Endothelial cell of umbilical vein (primary cell): ENCODE results near the gene SNCB. TPM values are rescaled to one million over a fixed set of nuclear protein-coding genes. Genes with fewer than 3 reads are reported as not detected.
A peak's percentile ranks its signal among the peaks of the same experiment; 100 is the strongest.

Experiments used
- BruUV-seq: library from RNA; stranded (reverse); fragments of 400-500 nt; replicated peaks from 2 replicates; lab custom pipeline; 2021; lab: Mats Ljungman, UMichigan
- CTCF ChIA-PET: fragments of 300-600, 350-600 bp; sonication (Branson Sonifier 250); formaldehyde crosslinking; loops from one replicate; lab custom pipeline; 2021; ENCODE audit warnings: antibody characterized with exemption, inconsistent platforms; lab: Charles Lee
- POLR2A ChIA-PET: fragments of 300-600, 350-600 bp; sonication (Branson Sonifier 250); formaldehyde crosslinking; loops from one replicate; lab custom pipeline; 2021; ENCODE audit warnings: antibody characterized with exemption, inconsistent platforms; lab: Charles Lee
- DNase-seq: peaks from one replicate; pipeline ENCODE4 v3.0.0-alpha.2; 2011; ENCODE audit warnings: low read depth, low spot score
- FAIRE-seq: peaks from 2 replicates; lab custom pipeline; 2011; peaks lifted over from hg19 to GRCh38; lab: Jason Lieb, UNC
- H2AFZ ChIP-seq: 2 replicates; pipeline ENCODE4 v1.6.0; 2012; ENCODE audit warnings: low read depth, low read length, control low read depth, inconsistent platforms
- H3K27ac ChIP-seq: 2 replicates; pipeline ENCODE4 v1.5.1; 2011; ENCODE audit warnings: low read depth, mild to moderate bottlenecking, control low read depth, low read length, moderate library complexity; ENCODE audit not compliant: insufficient read depth
- H3K27me3 ChIP-seq, 2 experiments: 2 replicates each; pipeline versions ENCODE4 v1.6.0 to v1.6.1; 2011; ENCODE audit warnings: low read length in 2 of 2, mixed read lengths in 1 of 2; ENCODE audit not compliant: control insufficient read depth in 2 of 2, insufficient read depth in 2 of 2
- H3K36me3 ChIP-seq, 2 experiments: 2 replicates in 1 of 2; 3 replicates in 1 of 2; pipeline ENCODE4 v1.5.1; 2011; ENCODE audit warnings: low read length in 2 of 2, mild to moderate bottlenecking in 1 of 2, moderate library complexity in 1 of 2; ENCODE audit not compliant: control insufficient read depth in 2 of 2, insufficient read depth in 2 of 2; ENCODE audit errors: extremely low read depth in 1 of 2
- H3K4me1 ChIP-seq: 3 replicates; pipeline ENCODE4 v1.5.1; 2011; ENCODE audit warnings: mild to moderate bottlenecking, low read length; ENCODE audit not compliant: control insufficient read depth, insufficient read depth; ENCODE audit errors: extremely low read depth
- H3K4me2 ChIP-seq: 2 replicates; pipeline ENCODE4 v1.6.1; 2011; ENCODE audit warnings: low read length, control low read depth, mixed read lengths; ENCODE audit not compliant: insufficient read depth
- H3K4me3 ChIP-seq, 3 experiments: fragments of 200-600 bp in 1 of 3; sonication (generic), shearing (Covaris generic) in 1 of 3; replicated peaks in 1 of 3; 2 replicates each; pipeline ENCODE4 v1.5.1; 2011 to 2016; ENCODE audit warnings: control low read depth in 3 of 3, low read length in 3 of 3, mild to moderate bottlenecking in 2 of 3, inconsistent platforms in 1 of 3, low read depth in 1 of 3, moderate library complexity in 1 of 3; ENCODE audit not compliant: insufficient read depth in 1 of 3
- H3K79me2 ChIP-seq: 2 replicates; pipeline ENCODE4 v1.6.0; 2012; ENCODE audit warnings: low read length, inconsistent platforms; ENCODE audit not compliant: control insufficient read depth, insufficient read depth
- H3K9ac ChIP-seq: replicated peaks from 2 replicates; pipeline ENCODE3; 2011; ENCODE audit warnings: low read length, control low read depth; ENCODE audit not compliant: insufficient read depth; ENCODE audit errors: extremely low read depth
- H3K9me1 ChIP-seq: replicated peaks from 3 replicates; pipeline ENCODE4 v1.6.0; 2011; ENCODE audit warnings: mild to moderate bottlenecking, low read length; ENCODE audit not compliant: control insufficient read depth, insufficient read depth; ENCODE audit errors: extremely low read depth
- H3K9me3 ChIP-seq: replicated peaks from 2 replicates; pipeline ENCODE4 v1.5.1; 2012; ENCODE audit warnings: low read length, inconsistent platforms; ENCODE audit not compliant: control insufficient read depth, insufficient read depth
- H4K20me1 ChIP-seq: replicated peaks from 2 replicates; pipeline ENCODE3; 2011; ENCODE audit warnings: mild to moderate bottlenecking, low read length; ENCODE audit not compliant: control insufficient read depth, insufficient read depth; ENCODE audit errors: extremely low read depth
- CTCF ChIP-seq, 2 donors: IDR thresholded peaks; 1 replicate in 1 of 2; 2 replicates in 1 of 2; pipeline ENCODE4 v1.5.1; 2011; ENCODE audit warnings: low read length in 2 of 2, mild to moderate bottlenecking in 2 of 2, moderate library complexity in 2 of 2, control low read depth in 1 of 2, inconsistent platforms in 1 of 2, low read depth in 1 of 2; ENCODE audit not compliant: insufficient read depth in 1 of 2; ENCODE audit errors: extremely low read depth in 1 of 2
- EZH2 ChIP-seq: IDR thresholded peaks from 2 replicates; pipeline ENCODE4 v1.6.1; 2012; ENCODE audit warnings: borderline replicate concordance, low read depth, mild to moderate bottlenecking, moderate library complexity, low read length, inconsistent platforms; ENCODE audit not compliant: severe bottlenecking
- FOS ChIP-seq: IDR thresholded peaks from 2 replicates; pipeline ENCODE4 v1.6.1; 2011; ENCODE audit warnings: mild to moderate bottlenecking, low read length, moderate library complexity, borderline replicate concordance; ENCODE audit not compliant: insufficient read depth
- MYC ChIP-seq: IDR thresholded peaks from one replicate; pipeline ENCODE4 v1.6.1; 2011; ENCODE audit warnings: mild to moderate bottlenecking, low read depth, low read length
- POLR2A ChIP-seq: IDR thresholded peaks from 2 replicates; pipeline ENCODE4 v1.6.1; 2012; ENCODE audit warnings: low read depth, mild to moderate bottlenecking, control low read depth, low read length
- dilution Hi-C: fragments of 300-500 bp; cut with MboI; formaldehyde crosslinking; loops from one replicate; pipeline ENCODE4 v1.15.0; 2019; ENCODE audit warnings: low sequenced_read_pairs; ENCODE audit not compliant: extremely low pct_ligation_motif_present
- intact Hi-C: fragments of 100-400 bp; cut with micrococcal nuclease; formaldehyde crosslinking; loops from one replicate; pipeline ENCODE4 v1.10.0; 2022
- polyA plus RNA-seq, 4 experiments: library from polyadenylated mRNA; depleted of rRNA in 3 of 4; stranded (reverse) in 3 of 4; unstranded in 1 of 4; fragments of >200 nt; gene quantifications; 2 replicates each; pipeline versions ENCODE4 v1.2.1 to v1.2.3, GENCODE V29; 2011 to 2012; ENCODE audit warnings: missing spikeins in 1 of 4
- total RNA-seq: library from RNA; stranded (reverse); gene quantifications from 2 replicates; pipeline ENCODE4 v1.2.3, GENCODE V29; 2021

SNCB gene
- total and polyA plus RNA-seq, 2 donors (not counting 3 experiments of a cell fraction or from before 2014, with no cell fraction given): 0.08 TPM; not detected in 1

GRCh38 chr5:176609724-176610434, 20.5 kb downstream of the SNCB start, which contains the start of gene GPRIN1:
Gene GPRIN1, minus strand, starts transcription at chr5:176610156. Its CDS starts 10,322 bp downstream, at chr5:176599834.
- Histone ChIP-seq H3K36me3 (no peaks in the 10 kb centered on the region), H3K9me1 (no peaks in the 10 kb centered on the region), H3K9me3 (no peaks in the 10 kb centered on the region), H3K79me2 (no peaks in the 10 kb centered on the region), H3K9ac (peak within 1 kb of the TSS; percentile 54), H3K4me3 (peak within 1 kb of the TSS; percentile 18 to 63 (median 47)), H2AFZ (peak within 1 kb of the TSS; percentile 86), H4K20me1 (no peaks in the 10 kb centered on the region), H3K27me3 (no peaks in the 10 kb centered on the region), H3K4me1 (peaks cover 6% of the 10 kb centered on the region), H3K27ac (no peak within 1 kb of the TSS), H3K4me2 (peak within 1 kb of the TSS; percentile 65)
- FAIRE-seq (peak; percentile 73), DNase-seq (peak; percentile 59)
- intact Hi-C loops (loop anchor here (1.0 to 10.0 kb wide), 2 partner anchors 37 to 165 kb away; partner anchors contain the start of genes FAF2 and TSPAN17), dilution Hi-C loops (no loop called here)
- TF ChIP-seq MYC: no peak
- no peak for TF ChIP-seq POLR2A
- no peak for TF ChIP-seq FOS
- no peak for TF ChIP-seq EZH2
- TF ChIP-seq CTCF (IDR thresholded peaks at IDR 0.05; ENCODE audit: extremely low read depth in 1 of 2, insufficient read depth in 1 of 2, low read depth in 1 of 2, low read length in 2 of 2): peak; percentile 20 to 35
- BruUV-seq: no TSS peak
- ChIA-PET CTCF (interaction anchor here (1.0 to 1.3 kb wide), 4 partner anchors 10 to 193 kb away, joined by 3 to 4 read pairs (median 3); partner anchors contain the start of gene CLTB), POLR2A (no interaction called here)
